Amniotic epithelial cell (primary cell): Measurements from ENCODE around the gene PEX5L.

Source experiments
- DNase-seq: peaks from one replicate; pipeline ENCODE4 v3.0.0-alpha.2; 2010; ENCODE audit warnings: low read depth

PEX5L gene

GRCh38 chr3:179956416-179956830, 80.3 kb downstream of the PEX5L start:
- no peak for DNase-seq

DNA sequence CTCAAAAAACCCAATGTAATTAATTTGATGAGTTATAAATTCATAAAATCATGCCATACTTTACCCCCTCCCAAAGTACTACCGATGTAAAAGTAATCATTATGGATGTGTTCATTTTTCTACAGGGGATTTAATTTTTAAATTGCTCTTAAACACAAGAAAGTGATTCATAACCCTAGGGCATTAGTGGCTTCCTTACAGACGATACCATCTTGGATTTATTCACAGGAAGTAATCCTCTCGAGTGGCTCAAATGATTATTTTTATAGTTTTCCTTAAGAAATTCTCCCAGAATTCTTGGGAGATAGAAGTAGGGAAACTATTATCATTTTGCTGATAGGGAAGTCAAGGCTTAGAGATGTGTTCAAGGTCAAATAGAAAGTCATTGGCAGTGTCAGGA, 80.9 kb downstream of the PEX5L start:
- DNase-seq = no peak

- DNase-seq = no peak
Measured at GRCh38 chr3:179955286-179955685, 81.5 kb downstream of the PEX5L start.

- DNase-seq = no peak
Measured at GRCh38 chr3:179953993-179954870, 82.5 kb downstream of the PEX5L start.

DNA sequence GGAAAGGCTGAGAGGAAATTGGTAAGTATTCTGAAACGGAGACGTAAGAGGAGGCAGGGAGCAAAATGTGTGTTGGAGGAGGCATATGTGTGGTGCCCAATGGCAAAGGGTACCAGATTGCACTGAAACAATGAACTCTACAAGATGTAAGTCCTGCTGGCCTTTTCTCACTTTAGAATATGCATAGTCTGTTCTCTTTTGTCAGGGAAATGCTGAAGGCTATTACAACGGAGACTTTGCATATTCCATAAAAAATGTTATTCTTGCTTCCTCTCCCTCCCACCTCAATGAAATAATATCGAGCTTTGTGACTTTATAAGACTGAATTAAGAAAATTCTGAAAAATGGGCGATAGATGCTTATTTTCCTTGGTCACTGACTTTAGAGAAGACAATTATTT, 85.9 kb downstream of the PEX5L start:
- DNase-seq = no peak

DNA sequence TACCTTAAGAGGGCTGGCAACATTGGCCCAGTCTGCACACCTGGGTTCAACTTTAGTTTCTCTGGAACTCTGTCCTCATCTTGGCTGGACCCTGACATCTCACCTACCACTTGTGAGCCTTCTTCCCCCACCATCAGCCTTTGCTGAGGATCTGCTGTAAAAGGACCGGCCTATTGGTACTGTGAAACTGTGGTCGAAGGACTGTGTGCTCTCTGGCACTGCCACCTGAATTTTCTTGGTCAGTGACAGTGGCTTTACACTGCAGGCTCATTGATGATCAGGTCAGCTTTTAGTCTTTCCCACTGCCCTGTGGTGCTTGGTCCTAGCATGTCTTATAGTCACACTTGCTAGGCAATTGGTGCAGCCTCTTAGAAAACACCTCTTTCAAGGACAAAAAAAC, 86.9 kb downstream of the PEX5L start:
- DNase-seq = no peak

GRCh38 chr3:179949412-179949811, 87.3 kb downstream of the PEX5L start:
- DNase-seq = no peak

DNA sequence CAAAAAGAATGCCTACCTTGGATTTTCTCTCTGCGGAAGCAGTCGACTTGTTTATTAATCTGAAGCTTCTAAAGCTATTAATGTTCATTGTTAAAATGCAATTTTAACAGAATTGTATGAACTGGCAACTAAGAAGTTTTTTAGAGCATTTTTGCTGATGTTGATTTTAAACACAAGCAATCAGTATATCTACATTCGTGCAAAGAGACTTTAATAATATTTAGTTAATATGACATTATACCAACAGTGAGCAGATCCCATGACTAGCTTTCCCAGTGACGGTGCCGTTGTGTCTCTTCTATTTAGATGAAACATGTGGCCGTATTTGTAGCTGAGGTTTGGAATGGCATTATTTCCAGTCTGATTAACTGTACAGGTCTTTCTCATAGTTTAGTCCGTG, 88.0 kb downstream of the PEX5L start:
- DNase-seq = no peak

- DNase-seq = no peak
Measured at GRCh38 chr3:179945569-179945968, 91.2 kb downstream of the PEX5L start.

DNA sequence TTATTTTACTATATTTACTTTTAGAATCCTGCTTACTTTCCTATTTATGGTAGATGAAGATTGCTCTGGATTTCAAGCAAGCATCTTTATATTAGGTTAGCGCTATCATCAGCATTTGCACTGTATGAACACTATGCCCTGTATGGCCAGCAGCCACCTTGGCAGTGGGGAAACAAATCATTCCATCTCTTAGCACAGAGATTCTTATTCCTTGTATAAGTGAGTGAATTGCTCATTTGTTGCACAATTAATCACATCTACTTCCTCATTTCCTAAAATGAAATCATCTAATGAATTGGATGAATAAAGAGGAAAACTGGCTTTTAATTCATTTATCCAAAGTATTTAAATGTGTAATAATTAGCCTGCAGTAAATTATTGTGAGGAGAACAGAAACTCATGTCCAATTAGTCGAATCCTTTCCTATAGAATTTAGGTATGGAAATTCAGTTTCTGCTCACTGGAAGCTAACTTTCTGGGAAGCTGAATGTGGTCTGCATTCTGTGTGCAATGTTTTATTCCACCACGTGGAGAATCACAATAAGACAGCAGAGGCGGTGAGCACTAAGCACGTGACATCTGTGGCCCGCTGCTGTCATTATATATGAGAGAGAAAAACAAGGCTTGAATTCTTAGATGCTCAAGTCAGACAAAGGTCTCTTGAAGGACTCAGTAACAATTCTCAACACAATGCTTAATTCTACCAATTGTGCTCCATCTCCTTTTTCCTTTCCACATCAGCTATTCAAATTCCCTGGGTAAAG, 93.4 kb downstream of the PEX5L start:
- DNase-seq = no peak

- DNase-seq = no peak
Measured at GRCh38 chr3:179942553-179943075, 94.1 kb downstream of the PEX5L start.

- no peak for DNase-seq
Measured at GRCh38 chr3:179935710-179936109, 101.0 kb downstream of the PEX5L start.

DNA sequence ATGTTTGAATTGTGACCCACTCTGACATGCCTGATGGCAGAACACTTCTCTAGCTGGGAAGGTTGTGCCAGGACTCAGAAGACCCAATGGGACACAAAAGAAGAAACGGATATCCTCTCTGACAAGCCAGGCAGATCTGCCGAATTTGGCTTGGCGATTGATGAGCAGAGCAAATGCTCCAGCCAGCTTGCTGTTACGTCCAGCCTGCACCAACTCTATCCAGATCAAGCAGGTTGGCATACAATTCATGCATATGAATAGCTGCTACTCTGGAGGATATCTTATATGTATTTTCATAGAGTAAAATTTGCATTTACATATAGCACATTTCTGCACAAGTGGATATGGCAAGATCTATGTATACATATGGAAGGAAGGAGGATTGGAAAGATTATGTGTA, 102.8 kb downstream of the PEX5L start:
- no peak for DNase-seq

DNA sequence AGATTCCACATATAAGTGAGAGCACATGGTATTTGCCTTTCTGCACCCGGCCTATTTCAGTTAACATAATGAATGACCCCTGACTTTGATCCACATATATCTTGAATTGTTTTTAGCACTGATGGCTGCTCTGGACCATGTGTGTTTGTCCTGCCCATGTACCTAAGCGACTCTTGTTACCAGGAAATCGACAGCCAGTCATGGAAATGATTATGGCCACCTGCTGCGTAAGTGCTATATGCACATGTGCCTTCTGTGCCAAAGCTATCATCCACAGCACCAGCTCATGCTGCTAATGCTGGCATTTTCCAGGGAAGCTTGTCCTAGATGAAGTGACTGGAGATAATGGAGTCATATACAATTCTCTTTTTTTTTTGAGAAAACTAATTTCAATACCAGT, 103.7 kb downstream of the PEX5L start:
- DNase-seq = no peak

GRCh38 chr3:179932674-179933073, 104.1 kb downstream of the PEX5L start:
- no peak for DNase-seq

DNA sequence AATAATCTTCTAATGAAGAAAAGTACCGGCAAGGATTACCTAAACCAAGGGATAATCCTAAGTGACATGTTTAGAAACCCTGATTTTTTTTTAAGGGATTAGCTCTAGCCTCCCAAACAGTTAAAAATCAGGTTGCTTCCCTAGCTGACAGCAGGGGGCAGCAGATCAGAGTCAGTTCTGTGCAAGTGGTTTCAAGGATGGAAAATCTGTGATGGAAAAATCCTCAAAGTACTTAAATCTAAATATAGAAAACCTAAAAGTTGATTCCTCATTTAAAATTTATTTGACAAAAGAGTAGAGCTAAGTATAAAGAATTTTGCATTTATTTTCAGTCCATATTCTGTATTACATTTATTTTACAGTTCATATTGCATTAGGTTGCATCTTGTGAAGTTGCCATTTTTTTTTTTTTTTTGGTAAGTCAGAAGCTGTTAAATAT, 107.6 kb downstream of the PEX5L start:
- DNase-seq = peak; percentile 56

- DNase-seq = no peak
Measured at GRCh38 chr3:179927191-179927590, 109.5 kb downstream of the PEX5L start.

GRCh38 chr3:179921951-179922350, 114.8 kb downstream of the PEX5L start:
- no peak for DNase-seq

DNA sequence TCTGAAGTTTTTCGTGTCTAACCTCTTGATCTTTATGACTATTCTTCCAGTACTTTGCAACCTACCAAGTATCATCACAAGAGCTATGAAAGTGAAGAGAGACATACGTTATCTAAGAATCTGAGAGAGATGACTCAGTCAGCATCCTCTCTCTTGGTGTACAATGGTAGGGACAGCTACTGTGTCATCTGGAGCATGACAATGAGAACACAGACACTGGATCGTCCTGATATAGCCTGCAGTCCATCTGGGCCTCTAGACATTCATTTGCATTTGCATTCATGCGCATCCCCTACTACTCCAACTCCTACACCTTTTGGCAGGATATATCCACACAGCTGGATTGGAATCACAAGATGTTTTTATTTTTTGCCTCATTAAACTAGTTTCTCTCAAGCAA, 115.2 kb downstream of the PEX5L start:
- no peak for DNase-seq

DNA sequence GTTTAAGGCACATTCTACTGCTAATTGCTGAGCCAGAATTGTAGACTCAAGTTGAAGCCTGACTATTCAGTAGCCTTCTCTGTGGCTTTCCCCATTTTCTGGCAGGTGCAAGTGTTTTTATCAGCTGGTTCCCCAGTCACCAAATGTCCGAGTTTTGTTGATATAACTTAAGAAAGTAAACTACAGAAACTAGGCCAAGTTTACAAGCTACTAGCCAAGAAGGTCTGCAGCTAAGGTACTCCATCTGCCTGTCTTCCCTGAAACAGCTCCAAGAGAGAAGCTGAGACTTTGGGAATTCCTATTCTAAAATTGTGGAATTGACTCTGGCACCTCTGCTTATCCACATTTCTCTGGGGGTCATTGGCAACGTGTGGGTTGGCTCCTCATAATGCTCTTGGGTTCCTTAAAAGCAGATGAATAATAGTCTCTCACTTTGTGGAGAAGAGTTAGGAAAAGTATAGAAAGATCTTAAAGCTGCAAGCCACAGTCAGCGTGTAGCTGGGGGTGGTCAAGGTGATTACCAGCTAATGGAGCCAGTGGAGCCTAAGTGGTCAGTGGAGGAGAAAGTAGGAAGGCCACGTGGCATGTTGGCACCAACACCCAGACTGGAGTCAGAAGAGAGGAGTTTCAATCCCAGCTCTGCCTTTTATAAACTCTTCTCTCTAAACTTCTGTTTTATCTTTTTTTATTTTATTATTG, 128.8 kb downstream of the PEX5L start:
- no peak for DNase-seq

GRCh38 chr3:179902061-179902460, 134.7 kb downstream of the PEX5L start:
- no peak for DNase-seq

DNA sequence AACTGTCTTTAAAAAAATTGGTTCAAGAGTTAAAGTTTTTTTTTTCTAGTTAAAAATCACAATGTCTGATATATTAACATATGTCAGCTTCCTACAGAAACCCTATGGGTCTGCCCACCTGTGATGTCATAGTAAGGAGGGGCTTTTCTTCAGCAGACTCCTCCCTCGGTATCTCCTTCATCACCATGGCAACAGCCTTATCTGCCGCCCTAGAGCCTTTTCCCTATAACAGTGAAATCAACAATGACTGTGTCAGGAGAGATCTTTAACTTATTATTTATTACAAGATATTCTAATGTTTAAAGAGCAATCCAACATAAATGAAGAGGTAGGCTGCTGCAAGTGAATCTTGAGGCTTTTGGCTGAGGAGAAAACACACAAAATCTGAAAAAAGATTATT, 138.7 kb downstream of the PEX5L start:
- peak; percentile 75 for DNase-seq
